GM18520 (cell line): Measurements from ENCODE around the gene DMRT2.
A peak's percentile ranks its signal among the peaks of the same experiment; 100 is the strongest.

Experiments
- ATAC-seq: cut with Tn5 transposase; IDR thresholded peaks from one replicate; pipeline ENCODE4 v1.9.1; 2021; ENCODE audit not compliant: unreplicated experiment

Gene DMRT2

GRCh38 chr9:1046639-1047572 lies 3.3 kb upstream of the DMRT2 start:
- ATAC-seq: no peak

- no peak for ATAC-seq
These were observed 2.4 kb upstream of the DMRT2 start for GRCh38 chr9:1047591-1048230.

- no peak for ATAC-seq
These were observed 1.9 kb upstream of the DMRT2 start for GRCh38 chr9:1048231-1048619.

GRCh38 chr9:1048811-1049210 lies 1.3 kb upstream of the DMRT2 start:
- ATAC-seq: no peak

- ATAC-seq: no peak
These were observed 516 bp upstream of the DMRT2 start for GRCh38 chr9:1049641-1050040.

GRCh38 chr9:1051210-1051583 lies 1.0 kb downstream of the DMRT2 start:
- no peak for ATAC-seq

GRCh38 chr9:1051584-1052275 lies 1.6 kb downstream of the DMRT2 start:
- ATAC-seq: peak; percentile 35

DNA sequence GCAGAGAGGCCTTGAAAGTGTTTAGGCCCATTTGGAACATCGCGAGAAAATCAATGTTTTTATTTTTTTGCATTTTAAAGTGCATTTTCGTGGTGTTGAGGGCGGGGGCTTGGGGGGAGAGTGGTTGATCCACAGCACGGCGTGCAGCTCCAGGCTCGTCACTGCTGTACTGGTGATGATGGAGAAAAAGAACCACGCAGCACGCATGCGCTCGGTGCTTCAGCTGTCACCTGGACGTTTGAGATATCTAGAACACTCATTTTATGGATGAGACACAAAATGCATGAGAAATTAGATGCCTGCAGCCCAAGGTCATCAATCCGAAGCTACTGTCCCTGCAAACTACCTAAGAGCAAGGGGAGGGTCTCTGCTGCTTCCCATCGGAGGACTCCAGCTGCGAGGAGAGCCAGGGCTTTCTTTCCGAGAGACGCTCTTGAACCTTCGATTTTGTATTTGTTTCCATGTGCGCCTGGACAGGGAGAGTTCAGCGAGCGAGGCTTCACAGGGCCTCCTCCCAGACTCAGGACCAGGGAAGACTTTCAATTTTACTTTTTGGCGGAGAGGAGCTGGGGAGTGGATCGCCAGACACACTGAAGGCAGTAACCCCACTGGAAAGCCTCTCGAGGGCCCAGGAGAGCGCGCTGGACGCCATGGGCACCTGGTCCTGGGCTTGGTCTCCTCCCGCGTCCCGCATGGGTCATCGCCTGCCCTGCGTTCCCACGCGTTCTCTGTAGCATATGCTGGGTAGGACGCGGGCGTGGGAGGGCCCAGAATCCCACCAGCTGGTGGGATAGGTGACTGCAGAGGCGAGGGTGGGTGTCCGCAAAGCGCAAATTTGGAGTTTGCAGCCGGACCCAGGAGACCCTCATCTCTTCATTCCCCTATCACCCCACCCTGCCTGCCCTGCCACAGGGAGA lies 2.5 kb downstream of the DMRT2 start:
- no peak for ATAC-seq

DNA sequence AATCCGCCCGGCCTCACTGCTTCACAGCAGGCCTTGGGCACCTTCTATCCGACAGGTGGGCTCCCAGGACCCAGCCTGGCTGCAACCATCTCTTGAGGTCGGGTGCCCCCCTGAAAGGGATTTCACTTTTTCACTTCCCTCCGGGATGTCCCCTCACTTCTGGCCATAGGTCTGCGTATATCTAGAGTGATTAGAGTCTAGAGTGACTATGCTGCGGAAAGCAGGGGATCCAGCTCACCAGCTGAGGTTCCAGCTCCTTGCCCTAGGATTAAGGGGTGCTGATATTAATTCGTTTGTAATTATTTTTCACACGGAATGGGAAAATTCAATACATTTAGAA lies 3.1 kb downstream of the DMRT2 start:
- ATAC-seq: no peak

DNA sequence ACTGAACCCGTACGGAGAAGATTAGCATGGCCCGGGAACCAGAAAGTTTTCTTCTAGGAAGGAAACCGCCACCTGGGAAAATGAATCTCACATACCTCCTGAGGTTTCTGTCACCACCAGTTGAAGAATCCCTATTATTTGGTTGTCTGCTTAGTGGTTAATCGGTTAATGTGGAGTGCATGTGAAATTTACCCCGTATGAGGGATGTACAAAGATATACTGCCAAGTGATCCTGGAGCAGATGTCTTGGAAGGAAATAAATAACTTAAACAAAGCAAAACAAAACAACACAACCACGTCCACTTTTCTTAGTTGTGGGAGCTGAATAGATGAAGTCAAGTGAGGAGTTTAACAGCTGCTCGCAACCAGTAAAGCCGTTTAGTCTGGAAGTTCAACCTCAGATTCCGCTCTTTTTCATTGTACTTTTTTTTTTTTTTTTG lies 3.8 kb downstream of the DMRT2 start:
- ATAC-seq: no peak

DNA sequence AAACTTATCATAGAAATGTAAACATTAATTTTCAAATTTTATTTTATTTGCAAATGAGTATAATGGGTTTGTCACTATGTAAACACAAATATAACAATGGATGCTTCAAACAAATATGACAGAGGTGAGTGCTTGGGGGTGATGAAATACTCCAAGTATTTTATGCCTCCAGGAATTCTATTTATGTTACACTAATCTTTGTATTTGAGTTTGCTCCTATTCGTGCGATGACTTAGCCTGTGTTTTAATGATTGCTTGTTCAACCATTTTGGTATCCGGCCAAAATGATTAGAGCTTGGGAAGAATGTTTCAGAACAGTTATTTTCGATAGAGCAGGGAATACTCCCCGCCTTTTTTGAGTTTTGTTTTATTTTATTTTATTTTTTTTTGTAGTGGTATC lies 5.0 kb downstream of the DMRT2 start:
- no peak for ATAC-seq

DNA sequence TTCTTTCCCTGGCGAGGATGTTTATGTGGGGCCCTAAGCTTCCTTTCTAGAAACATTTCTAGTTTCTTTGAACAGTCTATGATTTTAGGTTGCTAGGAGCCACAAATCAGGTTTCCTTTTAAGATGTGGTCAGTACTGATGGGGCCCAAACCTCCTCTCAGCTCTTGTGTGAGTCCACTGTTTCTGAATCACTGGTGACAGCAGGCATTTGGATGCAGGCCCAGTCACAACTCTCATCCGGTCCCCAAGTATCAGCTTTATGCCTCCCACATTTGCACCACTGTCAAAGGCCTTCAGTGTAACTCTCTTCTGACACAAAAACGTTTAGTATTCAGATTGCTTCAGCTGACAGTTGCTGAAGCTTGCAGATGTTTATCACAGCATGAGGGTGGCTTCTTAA lies 7.8 kb downstream of the DMRT2 start:
- no peak for ATAC-seq

GRCh38 chr9:1058826-1059487 lies 8.8 kb downstream of the DMRT2 start:
- ATAC-seq: no peak

- no peak for ATAC-seq
These were observed 15.0 kb downstream of the DMRT2 start for GRCh38 chr9:1065130-1065529.

GRCh38 chr9:1070692-1071091 lies 20.5 kb downstream of the DMRT2 start:
- no peak for ATAC-seq

DNA sequence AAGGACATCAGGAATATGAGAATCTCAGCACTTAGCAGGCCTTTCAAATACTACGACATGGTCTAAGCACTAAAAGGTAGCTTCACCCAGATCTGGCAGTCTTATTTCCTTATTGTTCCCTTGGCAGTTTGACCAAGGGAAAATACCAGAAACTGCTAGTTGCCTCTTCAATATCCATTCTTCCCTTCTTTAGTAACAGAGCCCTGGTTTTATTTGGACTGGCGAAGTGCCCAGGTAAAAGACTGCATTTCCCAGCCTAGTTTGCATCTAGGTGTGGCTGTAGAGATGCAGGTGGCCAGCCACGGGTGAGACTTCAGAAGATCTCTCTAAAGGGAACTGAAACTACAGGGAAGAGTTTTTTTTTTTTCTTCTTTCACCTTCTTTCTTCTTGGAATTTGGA lies 21.6 kb downstream of the DMRT2 start:
- ATAC-seq: no peak

DNA sequence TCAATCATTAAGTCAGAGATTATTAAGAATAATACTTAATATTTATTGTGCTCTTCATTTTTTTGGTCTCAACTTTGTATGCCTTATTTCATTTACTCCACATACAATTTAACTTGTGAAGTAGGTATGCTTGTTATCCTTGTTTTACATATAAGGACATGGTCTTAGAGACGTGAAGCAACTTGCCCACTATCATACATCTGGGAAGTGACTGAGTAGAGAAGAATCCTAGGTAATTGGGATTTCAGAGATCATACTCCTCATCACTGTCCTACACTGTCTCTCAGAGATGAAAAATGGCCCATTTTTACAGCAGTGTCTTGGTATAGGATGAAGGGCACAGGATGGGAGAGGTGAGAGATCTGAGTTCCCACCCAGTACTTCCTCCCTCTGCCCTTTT lies 23.3 kb downstream of the DMRT2 start:
- ATAC-seq: no peak

DNA sequence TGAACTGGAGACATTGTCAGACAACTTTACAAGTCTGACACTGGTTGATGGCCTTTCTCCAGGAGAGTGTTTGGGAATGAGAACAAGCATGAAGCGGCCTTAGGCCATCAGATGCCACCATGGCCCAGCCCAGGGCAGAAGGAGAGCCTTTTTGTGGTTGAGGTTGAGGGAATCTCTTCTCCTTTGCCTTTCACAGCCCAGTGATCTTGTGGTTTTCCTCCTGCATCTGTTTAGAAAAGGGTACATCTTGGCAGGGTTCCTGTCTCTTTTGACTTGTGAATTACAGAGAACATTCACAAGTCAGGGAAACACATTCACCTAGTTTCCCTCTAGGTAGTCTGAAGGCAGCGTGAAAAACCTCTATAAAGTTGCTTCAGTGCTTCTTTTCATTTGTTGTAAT lies 27.5 kb downstream of the DMRT2 start:
- ATAC-seq: no peak

DNA sequence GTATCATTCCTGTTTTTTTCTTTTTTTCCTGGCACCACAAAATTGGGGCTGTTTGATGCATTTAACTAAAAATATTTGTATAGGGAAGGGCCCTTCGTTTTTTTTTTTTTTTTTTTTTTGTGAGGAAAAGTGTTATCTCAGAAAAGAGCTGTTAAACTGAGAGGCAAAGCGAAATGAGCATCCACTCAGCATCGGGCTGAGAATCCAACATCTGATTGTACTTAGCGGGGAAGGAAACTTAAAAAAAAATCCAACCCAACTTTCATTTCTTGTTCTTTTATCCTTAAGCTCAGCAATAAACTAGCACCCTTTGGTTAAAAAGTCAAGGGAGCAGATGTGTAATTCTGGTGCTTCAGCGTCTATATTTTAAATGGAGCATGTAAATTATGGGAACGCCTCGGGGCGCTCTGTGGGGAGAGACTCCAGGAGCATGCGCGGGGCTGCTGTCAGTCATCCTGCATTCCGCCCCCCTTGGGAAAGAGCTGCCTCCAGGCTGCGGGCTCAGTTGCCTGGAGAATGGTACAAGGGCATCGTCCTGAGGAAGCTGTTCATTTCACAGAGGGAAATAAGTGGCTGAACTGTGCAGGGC lies 33.3 kb downstream of the DMRT2 start:
- ATAC-seq: no peak

- no peak for ATAC-seq
These were observed 34.9 kb downstream of the DMRT2 start for GRCh38 chr9:1085086-1085485.
